Nucleus accumbens (tissue), 56 donors: ENCODE results near the gene BANF2.
"Not testable (repeated sequence)": the region's sequence is repeated elsewhere in the genome, so short reads cannot be mapped to it uniquely, and the experiment has no call there.

ENCODE experiments used
- DNase-seq, 56 donors: peaks; one replicate each; lab custom pipeline; 2025; lab: John Stamatoyannopoulos, UW

Gene BANF2

DNA sequence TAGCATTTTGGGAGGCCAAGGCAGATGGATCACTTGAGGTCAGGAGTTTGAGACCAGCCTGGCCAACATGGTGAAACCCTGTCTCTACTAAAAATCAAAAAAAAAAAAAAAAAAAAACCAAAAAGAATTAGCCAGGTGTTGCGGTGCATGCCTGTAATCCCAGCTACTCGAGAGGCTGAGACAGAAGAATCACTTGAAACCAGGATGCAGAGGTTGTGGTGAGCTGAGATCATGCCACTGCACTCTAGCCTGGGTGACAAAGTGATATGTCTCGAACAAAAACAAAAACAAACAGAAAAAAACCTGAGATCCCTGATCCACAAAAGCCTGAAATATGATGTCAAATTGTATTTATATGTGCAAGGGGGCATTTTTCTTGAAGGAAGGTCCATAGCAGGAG is 8.2 kb downstream of the BANF2 start:
- DNase-seq, result not testable (repeated sequence)

DNA sequence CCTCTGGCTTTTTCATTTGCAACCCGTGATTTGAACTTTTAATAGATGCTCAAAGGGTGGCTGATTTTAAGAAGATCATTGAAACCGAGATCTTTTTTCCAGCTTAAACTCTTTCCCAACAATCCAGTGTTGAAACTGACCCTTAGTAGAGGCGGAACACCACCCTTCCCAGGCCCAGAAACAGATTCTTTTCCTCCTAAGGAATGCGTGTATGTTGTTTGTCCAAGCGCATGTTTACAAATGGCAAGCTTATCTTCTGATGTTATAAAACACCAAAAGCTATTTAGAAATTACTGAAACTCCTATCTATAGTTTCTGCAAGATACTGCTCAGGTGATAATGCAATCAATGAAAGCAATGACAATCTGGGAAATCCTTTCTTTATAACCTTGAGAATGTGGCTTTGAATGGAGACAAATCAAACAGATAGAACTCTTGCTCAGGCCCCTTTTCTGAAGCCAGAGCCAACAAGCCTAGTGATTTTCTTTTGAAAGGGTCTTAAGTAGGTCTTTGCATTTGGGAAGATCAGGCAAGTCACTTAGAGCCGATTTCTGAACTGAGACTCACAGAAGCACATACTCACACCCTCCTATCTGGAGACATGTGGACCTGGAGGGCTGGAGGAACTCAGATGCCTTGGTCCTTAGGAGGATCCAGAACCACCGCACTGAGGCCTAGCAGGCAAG is 9.1 kb downstream of the BANF2 start:
- no peak for DNase-seq

DNA sequence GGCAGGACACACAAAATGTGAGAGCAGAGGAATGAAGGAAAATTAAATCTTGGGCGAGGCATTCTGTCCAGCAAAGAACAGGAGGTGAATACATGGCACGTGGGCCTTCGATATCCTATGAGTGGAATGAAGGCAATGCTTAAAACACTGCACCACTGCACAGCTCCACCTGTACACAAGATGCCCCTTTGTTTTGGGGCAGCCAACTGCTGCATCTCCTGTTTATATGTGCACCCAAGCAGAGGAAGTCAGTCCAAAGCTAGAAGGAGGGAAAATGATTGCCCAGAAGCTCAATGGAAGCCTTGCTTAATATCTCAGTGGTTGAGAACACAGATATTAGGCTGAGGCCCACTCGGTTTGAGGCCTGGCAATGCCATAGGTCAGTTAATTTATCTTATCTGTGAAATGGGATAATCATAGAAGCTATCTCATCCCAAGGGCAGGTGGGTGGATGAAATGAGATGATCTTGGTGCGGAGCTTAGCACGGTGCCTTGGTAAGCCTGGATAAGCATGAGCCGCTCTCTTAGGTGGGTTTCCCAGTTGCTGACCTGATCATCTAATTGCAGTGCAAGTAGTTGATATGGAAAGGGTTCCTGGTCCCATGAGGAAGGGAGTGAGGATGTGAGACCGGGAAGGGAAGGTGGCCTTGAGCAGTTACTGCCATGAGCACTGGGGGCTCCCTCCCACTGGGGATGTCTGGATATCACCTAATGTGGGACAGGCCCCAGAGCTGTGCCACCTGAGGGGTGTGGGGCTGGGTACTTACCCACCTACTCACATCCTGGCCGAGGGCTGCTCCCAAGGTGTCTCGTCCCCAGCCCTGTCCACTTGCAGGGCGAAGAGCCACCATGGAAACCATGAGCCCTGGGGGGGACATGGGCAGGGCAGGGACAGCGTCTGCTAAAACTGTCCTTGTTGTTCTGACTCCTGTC is 9.9 kb downstream of the BANF2 start:
- DNase-seq, result no peak

DNA sequence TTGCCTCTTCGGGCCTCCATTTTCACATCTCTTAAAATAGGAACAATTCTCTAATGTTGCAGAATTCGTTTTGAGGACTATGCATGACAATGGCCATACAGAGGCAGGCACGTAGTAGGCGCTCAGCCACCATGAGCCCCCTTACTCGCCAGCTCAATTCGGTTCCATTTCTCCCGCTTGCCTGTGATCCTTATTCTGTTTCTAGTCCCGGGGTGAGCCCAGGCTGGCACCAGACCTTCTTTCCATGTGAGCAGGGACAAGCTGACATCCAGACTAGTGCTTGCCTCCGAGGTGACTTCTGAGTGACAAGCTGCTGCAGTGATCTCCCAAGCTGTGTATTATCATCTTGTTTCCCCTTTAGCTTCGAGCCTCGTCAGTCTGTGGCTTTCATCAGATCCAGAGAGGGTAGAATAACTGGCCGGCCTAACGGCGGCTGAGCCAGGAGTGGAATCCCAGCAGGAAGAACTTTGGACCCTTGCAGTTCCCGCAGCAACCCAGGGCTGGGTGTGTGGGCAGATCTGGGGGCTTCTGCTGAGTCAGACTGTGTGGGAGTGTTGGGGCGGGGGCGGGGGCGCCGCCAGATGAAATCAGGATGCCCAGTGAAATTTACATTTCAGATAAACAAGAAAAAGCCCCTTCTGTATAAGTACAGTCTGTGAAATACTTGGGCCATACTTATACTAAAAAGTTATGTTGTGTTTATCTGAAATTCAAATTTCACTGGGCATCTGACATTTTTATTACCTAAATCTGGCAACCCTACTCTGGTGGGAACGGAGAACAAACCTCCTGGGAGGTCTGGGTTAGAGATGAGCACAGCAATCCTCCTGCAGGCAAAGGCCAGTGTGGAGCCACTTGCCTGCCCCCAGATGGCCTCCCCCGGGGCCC is 10.9 kb downstream of the BANF2 start:
- DNase-seq, result peak in 1 of 56 donors; percentile 9

DNA sequence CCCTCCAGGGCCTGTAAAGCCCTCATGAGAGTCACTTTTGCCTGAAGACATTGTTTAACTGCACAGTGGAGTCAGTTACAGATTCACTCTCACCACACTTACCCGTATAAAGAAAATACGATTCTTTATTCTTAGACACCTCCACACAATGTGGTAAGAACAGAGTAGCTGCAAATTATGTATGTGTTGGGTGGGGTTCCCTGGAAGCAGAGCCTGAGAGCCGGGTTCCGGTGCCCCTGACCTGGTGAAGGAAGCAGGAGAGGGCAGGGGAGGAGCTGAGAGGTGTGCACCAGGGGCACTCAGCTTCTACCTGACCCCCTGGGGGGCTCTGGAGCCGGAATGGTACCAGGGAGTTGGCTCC is 11.5 kb downstream of the BANF2 start:
- no peak for DNase-seq

DNA sequence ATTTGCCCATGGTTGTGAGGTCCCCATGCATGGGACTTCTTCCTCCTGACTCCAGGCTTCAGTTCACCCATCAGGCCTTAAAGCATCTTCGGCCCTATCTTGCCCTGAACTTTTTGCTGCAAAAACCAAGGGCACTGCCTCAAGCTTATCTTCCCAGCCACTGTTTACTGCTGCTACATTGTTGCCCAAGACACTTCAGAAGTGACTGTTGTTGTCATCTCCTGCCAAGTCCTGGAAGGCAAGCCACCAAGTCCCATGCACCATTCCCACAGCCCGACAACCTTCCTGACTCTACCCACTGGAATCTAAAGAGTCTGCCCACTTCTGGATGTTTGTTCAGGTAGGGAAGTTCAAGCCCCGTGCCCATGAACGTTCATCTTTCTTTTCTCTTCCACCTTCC is 12.4 kb downstream of the BANF2 start:
- no peak for DNase-seq

DNA sequence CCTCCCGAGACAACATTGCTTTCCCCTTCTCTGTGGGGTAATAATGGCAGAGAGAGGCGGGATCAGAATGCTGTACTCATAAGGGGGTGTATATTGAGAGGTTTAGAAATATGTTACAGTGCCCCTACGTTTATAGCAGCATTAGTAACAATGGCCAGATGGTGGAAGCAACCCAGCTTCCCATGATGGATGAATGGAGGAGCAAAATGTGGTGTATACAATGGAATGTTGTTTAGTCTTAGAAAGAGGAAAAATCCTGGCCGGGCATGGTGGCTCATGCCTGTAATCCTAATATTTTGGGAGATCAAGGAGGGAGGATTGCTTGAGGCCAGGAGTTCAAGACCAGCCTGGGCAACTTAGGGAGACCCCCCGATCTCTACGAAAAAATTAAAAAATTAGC is 12.9 kb downstream of the BANF2 start:
- DNase-seq, result no peak

DNA sequence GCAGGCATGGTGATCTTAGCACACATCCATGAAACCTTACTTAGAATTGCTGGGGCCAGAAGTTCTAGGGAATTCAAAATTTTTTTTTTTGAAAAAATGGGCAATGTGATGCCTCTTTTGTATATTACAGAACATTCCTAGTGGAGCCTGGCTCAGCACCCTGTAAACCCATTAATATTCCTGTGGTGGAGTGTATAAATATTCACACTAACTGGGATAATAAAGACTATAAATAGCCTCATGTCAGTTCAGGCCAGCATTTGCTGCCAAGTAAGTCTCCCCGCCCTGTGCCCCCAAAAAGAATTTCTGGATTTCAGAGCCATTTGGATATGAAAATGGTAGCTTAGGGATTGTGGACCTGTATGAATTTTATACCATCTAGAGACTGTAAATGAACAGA is 14.8 kb downstream of the BANF2 start:
- DNase-seq, result no peak

DNA sequence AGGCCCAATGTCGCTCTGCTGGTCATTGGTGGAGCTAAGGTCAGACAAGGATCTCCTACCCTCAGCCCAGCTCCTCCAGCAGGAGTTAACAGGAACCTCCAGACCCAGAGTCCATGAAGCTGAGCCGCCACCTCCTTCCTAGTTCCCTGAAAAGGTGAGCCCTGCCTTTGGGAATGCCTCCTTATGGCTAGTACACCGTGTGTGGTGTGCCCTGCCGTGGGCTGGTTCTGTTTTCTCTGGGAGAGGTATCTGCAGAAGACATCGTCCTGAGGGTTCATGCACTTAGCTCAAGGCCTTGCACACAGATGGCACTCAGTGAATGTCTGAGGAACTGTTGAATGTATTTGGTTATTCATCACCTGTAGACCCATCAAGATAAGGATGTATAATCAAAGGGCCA is 15.3 kb downstream of the BANF2 start:
- no peak for DNase-seq

DNA sequence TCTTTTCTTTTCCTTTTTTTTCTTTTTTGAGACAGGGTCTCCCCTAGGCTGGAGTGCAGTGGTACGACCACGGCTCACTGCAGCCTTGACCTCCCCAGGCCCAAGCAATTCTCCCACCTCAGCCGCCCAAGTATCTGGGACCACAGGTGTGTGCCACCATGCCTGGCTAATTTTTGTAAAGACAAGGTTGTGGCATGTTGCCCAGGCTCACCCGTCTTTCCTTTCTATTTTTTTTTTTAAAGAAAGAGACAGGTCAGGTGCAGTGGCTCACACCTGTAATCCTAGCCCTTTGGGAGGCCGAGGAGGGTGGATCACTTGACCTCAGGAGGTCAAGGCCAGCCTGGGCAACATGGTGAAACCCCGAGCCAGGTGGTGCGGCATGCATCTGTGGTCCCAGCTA is 16.6 kb downstream of the BANF2 start:
- no peak for DNase-seq

DNA sequence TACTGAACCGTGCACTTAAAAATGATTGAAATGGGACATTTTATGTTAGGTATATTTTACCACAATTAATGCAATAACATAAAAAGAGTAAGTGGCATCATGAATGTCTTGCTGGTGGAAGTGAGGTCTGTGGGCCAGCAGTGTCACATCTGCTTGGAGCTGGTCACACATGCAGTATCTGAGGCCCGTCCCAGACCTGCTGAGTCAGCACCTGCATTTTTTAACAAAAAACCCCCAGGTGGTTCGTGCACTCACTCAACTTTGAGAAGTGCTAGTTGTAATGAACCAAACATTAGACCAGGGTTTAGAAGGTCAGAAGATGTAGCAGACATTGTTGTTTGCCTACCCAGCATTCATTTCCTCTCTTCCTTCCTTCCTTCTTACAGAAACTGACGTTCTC is 21.0 kb downstream of the BANF2 start:
- DNase-seq, result no peak

DNA sequence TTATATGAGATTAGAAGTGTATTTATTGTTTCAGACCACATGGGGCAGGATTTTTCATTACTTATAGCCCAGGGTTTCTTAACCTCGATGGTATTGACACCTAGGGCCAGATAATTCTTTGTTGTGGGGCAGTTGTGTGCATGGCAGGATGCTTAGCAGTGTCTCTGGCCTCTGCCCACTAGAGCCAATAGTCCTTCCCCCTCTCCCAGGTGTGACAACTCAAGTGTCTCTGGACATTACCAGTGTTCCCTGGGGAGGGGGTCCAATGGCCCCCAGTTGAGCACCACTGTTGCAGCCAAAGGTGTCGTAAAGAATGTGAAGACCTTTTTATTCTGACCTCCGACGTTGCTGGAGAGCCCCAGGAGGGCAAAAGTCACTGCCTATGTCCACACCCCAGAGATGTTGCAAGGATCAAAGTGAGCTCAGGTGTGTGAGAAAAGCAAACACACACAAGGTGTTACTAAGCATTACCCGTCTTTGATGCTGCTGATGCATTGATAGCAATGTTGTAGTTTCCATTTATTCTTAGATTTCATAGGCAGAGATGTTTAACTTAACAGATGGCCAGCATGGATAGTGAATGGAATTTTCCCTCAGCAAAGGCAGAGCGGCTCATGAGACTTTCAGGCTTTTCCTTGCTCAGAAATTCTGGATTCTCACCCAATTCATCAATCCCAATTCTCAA is 22.2 kb downstream of the BANF2 start:
- DNase-seq, result no peak

DNA sequence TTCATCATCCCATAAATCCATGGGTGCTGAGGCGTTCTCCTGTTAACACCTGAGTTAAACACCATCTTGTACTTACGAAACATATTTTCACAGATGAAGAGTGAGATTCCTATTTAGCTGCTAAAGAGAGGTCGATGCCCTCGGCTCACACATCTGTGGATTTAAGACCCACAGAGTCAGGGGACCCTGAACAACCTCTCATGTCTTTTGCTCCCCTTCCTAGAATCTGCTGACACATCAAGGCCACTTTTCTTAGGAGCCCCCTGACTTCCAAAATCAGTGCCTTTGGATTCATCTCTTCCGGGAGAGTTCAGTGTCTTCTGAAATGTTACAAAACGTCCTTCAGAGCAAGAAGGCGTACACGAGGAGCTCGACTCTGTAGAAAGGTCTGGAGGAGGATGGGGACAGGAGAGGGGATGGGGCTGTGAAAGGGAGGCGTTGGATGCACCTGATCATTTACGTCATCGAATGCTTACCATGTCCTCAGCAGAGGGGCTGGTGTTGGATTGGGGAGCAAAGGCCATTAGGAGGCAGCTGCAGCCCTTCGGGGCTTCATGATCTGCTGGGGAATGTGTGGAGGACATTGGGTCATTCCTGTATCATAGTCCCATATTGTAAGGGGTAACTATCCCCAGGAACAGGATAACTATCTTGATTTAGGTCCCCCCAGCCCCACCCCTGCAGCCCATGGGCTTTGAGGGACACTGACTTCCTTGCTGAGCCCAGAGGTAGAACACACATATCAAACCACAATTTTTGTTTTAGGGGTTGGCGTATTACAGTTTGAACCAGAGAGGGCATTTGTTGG is 22.9 kb downstream of the BANF2 start:
- DNase-seq, result no peak

DNA sequence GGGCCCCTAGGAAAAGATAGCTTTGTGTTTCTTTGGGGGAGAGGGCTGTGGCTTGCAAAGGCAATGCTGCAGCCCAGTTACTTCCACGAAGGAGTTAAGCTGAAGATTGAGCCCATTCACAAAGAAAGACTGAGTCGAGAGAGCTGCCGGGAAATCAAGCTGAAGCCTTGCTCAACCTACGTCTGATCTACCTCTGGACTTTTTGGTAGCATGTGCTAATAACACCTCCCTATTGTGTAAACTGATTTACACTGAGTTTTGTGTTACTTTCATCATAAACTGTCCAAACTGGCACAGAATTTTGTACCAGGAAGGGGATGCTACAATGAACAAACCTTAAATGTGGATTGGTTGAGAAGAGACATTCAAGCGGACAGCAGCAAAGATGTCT is 23.5 kb downstream of the BANF2 start:
- no peak for DNase-seq

DNA sequence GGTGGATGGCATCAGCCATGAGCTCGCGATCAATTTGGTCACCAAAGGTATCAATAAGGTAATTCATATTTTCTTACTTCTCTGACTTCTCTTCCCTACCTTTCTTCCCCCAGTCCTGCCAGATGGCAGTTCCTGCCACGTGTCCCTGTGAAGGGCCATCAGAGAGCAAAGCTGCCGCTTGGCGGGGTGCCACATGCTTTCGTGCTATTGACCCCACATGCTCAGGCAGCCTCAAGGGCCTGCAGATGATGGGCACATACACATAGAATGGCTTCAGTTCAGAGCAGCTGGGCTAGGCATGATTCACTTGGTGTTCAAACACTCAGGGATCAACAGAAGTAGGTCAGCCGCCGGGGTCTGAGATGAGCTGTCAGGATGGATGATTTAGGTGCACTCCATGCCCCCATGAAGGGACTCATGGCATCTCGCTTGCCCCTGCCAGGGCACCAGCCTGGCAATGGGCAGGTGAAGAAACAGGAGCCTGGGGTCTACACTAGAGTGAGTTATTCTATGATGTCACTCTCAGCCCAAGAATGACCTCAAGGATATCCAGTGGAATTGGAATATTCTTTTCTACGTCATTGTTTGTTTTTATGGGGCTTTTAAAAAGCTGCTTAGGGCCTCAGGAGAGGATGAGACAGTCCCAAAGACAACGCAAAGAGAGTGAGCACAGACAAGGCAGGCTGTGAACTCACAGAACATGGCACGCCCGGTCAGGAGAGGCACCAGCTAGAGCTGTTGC is 25.5 kb downstream of the BANF2 start:
- no peak for DNase-seq

DNA sequence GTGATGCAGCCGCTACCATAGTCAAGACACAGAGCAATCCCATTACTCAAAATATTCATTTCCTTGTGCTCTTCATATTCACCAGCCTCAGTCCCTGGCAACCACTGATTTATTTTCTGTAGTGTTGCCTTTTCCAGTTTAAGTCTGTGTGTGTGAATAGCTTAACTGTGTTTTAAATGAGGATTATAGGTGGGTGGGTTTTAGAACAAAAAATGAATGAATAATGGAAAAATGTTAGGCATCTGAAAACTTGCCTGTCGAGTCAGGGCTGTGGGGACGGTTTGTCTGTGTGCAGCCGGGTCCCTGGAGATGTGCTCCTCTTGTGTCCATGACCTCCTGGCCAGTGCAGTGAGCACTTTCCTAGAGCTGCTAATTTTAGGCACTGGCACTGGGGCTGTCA is 27.1 kb downstream of the BANF2 start:
- no peak for DNase-seq

DNA sequence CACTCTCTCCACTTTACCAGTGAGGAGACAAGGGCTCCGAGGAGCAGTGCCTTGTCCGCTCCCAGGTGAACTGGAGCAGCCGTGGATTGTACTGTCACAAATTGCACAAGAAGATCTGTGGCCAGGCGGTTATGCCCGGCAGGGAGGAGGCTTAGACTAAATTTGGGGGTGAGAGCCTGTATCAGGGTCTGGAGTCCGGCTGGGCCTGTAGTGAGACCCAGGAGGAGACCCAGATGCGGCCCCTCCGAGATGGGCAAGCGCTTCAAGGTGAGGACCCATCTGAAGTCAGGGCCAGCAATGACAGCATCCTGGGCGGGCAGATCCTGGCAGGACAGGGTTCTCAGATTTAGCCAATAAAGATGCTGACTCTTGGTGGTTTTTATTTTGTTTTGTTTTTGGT is 27.6 kb downstream of the BANF2 start:
- DNase-seq, result no peak

DNA sequence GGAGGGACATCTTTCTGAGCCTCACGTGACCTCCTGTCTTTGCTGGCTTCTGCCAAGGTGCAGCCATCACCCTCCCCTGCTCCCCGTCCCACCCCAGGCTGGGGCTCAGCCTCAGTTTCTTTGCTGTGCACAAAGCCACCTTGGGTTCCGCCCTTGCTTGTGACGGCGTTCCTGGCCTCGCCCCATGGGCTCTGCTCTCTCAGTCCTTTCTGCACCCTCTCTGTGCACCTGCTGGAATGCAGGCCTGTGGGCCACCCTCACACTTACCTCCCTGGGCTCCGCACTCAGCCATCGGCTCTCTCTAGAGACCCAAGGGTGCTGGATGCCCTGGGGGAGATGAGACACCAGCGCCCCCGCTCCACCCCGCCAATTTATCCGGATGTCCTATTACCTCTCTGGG is 28.3 kb downstream of the BANF2 start:
- DNase-seq, result no peak

DNA sequence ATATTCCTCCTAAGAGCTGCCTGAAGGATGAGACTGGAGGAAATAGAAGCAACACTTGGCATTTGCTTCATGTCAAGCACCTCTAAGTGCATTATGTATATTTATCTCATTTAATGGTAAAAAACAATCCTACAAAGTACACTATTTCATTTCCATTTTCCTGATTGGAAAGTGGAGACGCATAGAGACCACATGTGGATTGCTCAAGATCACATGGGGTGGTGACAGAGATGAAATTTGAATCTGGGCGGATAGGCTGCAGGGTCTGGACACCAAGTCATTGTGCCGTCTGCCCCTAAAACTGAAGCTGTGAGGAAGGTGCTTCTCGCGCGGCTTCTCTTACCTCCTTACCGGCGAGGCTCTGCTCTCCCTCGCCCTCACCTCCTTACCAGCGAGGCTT is 30.3 kb downstream of the BANF2 start:
- DNase-seq, result no peak
